Measurements from ENCODE around the gene USP5. TPM values are rescaled to one million over a fixed set of nuclear protein-coding genes. Genes with fewer than 3 reads are reported as not detected.
"Not testable (repeated sequence)": the region's sequence is repeated elsewhere in the genome, so short reads cannot be mapped to it uniquely, and the experiment has no call there.

The USP5 gene
- total RNA-seq, 6 experiments from 2014 or later = 149 to 211 (median 182) TPM

DNA sequence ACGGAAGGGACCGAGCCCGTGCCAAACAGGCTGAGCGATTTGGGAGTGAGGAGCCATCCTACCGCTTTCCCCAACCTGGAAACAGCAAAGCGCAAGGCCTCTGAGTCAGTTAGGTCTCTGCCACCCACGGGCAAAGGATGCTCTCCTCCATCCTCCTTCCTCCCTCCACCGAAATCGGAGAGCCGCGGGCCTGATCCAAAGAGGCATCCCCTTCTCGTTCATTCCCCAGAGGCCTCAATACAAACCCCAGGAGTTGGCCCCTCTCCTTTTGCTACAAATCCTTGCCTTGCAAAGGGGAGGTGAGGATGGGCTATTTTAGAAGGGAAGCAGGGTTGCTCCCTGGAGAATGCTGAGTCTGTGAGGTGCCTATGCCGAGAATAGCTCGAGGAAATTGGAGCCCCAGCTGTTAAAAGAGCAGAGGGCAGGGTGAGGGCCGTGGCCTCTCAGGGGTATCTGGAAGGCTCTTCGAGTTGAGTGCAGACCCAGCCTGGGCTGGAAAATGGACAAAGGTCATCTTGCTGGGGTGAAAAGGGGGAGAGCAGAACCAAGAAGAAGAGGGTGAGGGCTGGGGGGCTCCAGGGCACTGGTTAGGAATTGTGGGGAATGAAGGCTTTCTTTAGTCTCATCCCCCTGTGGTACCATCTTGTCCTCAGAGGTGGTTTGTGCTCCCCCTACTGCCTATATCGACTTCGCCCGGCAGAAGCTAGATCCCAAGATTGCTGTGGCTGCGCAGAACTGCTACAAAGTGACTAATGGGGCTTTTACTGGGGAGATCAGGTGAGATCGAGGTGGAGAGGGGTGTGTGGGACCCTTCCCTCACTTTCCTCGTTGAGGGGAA lies 16.5 kb downstream of the USP5 start:
- H3K36me3 Mint-ChIP-seq (ENCODE audit: low read depth) = peaks cover 58% of the 10 kb centered on the region
- H3K27ac Mint-ChIP-seq = peak overlapping the region; percentile 85
- peak overlapping the region; percentile 97 for H3K4me3 Mint-ChIP-seq
- DNase-seq = peak; percentile 8
- no peaks in the 10 kb centered on the region for H3K9me3 Mint-ChIP-seq
- peaks cover 17% of the 10 kb centered on the region for H3K27me3 Mint-ChIP-seq (ENCODE audit: insufficient read depth)
- TF ChIP-seq, protein P1, sequence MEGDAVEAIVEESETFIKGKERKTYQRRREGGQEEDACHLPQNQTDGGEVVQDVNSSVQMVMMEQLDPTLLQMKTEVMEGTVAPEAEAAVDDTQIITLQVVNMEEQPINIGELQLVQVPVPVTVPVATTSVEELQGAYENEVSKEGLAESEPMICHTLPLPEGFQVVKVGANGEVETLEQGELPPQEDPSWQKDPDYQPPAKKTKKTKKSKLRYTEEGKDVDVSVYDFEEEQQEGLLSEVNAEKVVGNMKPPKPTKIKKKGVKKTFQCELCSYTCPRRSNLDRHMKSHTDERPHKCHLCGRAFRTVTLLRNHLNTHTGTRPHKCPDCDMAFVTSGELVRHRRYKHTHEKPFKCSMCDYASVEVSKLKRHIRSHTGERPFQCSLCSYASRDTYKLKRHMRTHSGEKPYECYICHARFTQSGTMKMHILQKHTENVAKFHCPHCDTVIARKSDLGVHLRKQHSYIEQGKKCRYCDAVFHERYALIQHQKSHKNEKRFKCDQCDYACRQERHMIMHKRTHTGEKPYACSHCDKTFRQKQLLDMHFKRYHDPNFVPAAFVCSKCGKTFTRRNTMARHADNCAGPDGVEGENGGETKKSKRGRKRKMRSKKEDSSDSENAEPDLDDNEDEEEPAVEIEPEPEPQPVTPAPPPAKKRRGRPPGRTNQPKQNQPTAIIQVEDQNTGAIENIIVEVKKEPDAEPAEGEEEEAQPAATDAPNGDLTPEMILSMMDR (IDR thresholded peaks at IDR 0.05) = no peak
- H3K4me1 Mint-ChIP-seq (ENCODE audit: low read depth) = peaks cover 49% of the 10 kb centered on the region

DNA sequence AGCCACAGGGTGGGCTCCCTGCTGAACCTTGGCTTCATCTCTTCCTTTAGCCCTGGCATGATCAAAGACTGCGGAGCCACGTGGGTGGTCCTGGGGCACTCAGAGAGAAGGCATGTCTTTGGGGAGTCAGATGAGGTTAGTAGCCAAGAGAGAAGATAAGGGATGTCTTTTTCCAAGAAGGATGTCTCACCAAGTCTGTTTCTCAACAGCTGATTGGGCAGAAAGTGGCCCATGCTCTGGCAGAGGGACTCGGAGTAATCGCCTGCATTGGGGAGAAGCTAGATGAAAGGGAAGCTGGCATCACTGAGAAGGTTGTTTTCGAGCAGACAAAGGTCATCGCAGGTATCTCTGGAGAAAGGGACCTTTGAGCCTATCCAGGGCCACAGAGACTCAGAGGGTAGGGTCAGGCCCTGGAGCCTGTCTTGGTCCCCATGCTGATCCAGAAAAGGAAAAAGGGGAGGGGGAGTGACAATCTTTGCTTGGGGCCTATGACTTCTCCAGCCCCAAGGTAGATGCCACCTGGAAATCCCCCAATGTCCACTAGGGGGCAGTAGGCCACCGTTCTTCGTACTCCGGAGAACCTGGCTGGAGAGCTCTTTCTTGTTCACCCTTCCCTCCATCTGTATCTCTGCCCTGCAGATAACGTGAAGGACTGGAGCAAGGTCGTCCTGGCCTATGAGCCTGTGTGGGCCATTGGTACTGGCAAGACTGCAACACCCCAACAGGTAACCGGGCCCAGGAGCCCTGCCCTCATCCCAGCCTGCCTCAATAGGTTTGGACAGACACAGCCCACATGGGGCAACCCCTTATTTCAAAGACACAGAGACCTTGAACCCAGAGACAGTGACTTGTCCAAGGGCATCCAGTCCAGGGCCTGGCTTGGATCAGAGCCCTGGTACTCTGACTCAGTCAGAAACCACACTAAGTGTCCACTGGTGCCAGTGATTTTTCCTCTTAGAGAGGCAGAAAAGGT lies 17.4 kb downstream of the USP5 start:
- Mint-ChIP-seq H3K4me1 (ENCODE audit: low read depth) (peaks cover 53% of the 10 kb centered on the region), H3K9me3 (no peaks in the 10 kb centered on the region), H3K27ac (peak overlapping the region; percentile 85), H3K4me3 (peak overlapping the region; percentile 97), H3K27me3 (ENCODE audit: insufficient read depth) (peaks cover 14% of the 10 kb centered on the region), H3K36me3 (ENCODE audit: low read depth) (peaks cover 54% of the 10 kb centered on the region)
- peak; percentile 50 for DNase-seq
- TF ChIP-seq, protein P1 (IDR thresholded peaks at IDR 0.05) = peak; percentile 96

DNA sequence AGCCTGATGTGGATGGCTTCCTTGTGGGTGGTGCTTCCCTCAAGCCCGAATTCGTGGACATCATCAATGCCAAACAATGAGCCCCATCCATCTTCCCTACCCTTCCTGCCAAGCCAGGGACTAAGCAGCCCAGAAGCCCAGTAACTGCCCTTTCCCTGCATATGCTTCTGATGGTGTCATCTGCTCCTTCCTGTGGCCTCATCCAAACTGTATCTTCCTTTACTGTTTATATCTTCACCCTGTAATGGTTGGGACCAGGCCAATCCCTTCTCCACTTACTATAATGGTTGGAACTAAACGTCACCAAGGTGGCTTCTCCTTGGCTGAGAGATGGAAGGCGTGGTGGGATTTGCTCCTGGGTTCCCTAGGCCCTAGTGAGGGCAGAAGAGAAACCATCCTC lies 18.4 kb downstream of the USP5 start:
- H3K4me1 Mint-ChIP-seq (ENCODE audit: low read depth) = peaks cover 58% of the 10 kb centered on the region
- H3K36me3 Mint-ChIP-seq (ENCODE audit: low read depth) = peaks cover 45% of the 10 kb centered on the region
- not testable (repeated sequence) for H3K9me3 Mint-ChIP-seq, DNase-seq
- peak overlapping the region; percentile 85 for H3K27ac Mint-ChIP-seq
- peak overlapping the region; percentile 97 for H3K4me3 Mint-ChIP-seq
- peaks cover 14% of the 10 kb centered on the region for H3K27me3 Mint-ChIP-seq (ENCODE audit: insufficient read depth)

DNA sequence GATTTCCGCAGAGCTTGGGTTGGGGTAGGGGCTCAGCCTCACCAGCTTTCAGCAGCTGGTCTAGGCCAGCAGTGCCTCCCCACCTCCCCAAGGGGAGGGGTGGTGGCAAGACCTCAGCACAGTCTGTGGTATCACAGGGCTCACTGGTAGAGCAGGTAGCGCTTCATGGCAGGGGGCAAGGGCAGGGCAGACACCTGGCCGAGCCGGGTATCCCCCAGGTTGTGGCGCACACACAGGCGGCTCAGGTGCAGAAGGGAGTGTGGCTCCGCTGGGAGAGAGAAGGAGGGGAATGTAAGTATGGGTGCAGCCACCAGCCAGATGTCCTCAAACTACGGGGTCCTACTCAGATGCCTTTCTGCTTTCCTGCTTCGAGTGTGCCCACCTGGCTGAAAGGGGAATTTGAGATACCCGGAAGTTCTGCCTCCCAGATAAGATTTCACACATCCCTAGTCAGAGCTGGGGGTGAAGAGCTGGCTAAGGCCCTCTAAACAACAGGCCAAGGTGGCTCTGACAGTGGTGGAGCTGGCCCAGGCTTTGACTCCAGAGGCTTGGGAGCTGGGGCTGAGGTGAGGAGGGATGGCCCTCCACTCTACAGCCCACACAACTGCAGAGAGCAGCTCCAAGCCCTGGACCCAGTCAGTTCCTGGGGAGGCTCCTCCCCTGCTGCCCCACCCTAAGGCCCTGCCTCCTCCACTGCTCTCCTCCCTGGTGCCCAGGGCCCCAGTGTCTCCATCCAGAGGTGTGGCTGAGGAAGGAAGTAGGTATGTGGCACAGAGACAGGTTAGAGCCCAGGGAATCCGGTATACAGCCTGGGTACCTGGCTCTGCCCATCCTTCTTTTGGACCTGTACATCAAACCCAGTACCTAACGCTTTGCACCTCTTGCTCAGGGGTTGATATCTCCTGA lies 19.4 kb downstream of the USP5 start:
- Mint-ChIP-seq H3K36me3 (ENCODE audit: low read depth) (peaks cover 39% of the 10 kb centered on the region), H3K4me3 (peak overlapping the region; percentile 93), H3K4me1 (ENCODE audit: low read depth) (peaks cover 58% of the 10 kb centered on the region), H3K27ac (peak overlapping the region; percentile 86), H3K9me3 (no peaks in the 10 kb centered on the region), H3K27me3 (ENCODE audit: insufficient read depth) (peaks cover 14% of the 10 kb centered on the region)
- TF ChIP-seq, protein P1 (IDR thresholded peaks at IDR 0.05) = no peak
- DNase-seq = peak; percentile 18

DNA sequence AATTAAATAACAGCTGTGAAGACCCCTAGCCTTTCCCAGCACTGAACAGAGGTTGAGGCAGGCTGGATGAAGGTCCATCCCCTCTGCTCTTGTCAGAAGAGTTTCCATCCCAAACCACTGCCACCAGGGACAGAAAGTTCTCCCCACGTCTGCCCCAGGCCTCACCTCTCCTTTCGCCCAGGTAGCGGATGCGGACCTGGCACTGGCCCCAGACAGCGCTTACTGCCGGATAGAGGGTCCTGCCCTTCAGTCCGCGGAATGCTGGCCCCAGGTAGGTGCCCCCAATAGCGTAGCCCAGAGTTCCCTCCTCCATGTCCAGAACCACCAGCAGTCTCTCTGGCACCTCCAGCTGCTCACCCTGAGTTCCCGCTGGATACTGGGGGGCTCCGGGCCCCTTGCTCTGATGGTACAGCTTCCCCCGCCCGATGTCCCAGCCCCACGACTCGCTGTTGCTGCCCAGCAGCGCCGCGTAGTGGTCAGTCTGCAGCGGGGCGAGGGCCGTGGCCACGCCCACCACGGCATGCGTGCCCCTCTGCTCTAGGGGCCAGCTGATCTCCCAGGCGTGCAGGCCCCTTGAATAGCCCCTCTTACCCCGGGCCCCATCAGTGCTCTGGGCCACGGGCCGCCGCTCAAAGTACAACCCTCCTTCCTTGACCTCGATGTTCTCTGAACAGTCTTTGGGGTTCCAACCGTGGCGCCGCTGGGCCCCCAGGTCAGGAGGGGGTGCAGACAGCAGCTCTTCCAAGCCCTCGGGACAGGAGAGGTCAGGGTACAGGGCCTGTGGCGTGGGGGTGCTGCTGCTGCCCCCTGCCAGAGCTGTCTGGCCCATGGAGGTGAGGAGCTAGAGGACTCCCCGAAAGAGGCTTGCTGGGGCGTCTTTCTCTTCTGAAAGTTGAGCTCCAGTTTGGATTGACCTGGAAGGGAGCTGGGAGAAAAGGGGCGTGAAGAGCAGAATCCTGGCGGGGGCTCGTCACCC lies 20.4 kb downstream of the USP5 start:
- Mint-ChIP-seq H3K36me3 (ENCODE audit: low read depth) (peaks cover 35% of the 10 kb centered on the region), H3K4me3 (peak overlapping the region; percentile 93), H3K4me1 (ENCODE audit: low read depth) (peaks cover 52% of the 10 kb centered on the region), H3K27ac (peak overlapping the region; percentile 86), H3K27me3 (ENCODE audit: insufficient read depth) (peaks cover 10% of the 10 kb centered on the region), H3K9me3 (no peaks in the 10 kb centered on the region)
- TF ChIP-seq, protein P1 (IDR thresholded peaks at IDR 0.05) = peak; percentile 96
- DNase-seq = peak; percentile 58
